Mammary epithelial cell (primary cell): ENCODE results near the gene SOX5.

ENCODE experiments used
- CTCF ChIP-seq, 2 donors: IDR thresholded peaks in 1 of 2; conservative IDR thresholded peaks in 1 of 2; 2 replicates each; pipeline ENCODE4 v1.5.1; 2011 to 2012; ENCODE audit warnings: inconsistent platforms in 2 of 2, low read length in 2 of 2, mild to moderate bottlenecking in 2 of 2, control low read depth in 1 of 2, low read depth in 1 of 2; ENCODE audit not compliant: insufficient read depth in 1 of 2; ENCODE audit errors: extremely low read depth in 1 of 2
- EZH2 ChIP-seq: IDR thresholded peaks from 2 replicates; pipeline ENCODE4 v1.6.1; 2012; ENCODE audit warnings: low read length, inconsistent platforms, borderline replicate concordance

GRCh38 chr12:23525450-23526072, 423.9 kb downstream of the SOX5 start:
- no peak for TF ChIP-seq CTCF (conservative IDR thresholded peaks at IDR 0.05 in 1 of 2, IDR thresholded peaks at IDR 0.05 in 1 of 2; ENCODE audit: extremely low read depth in 1 of 2, insufficient read depth in 1 of 2, low read depth in 1 of 2, low read length in 2 of 2)
- TF ChIP-seq EZH2 = no peak
